Activated naive CD8-positive, alpha-beta T cell treated with anti-CD3 and anti-CD28 coated beads, Interleukin-2, amount 50 U/mL, for 24 hours (primary cell): Measurements from ENCODE around the gene ZBTB7C.

Experiments
- ATAC-seq: fragments of 150-1000 bp; cut with Tn5 transposase; one replicate; pipeline ENCODE4 v1.10.0; 2021
- DNase-seq: peaks from one replicate; pipeline ENCODE4 v3.0.0; 2021
- H3K27ac Mint-ChIP-seq: one replicate; pipeline ENCODE4 v1.8.0; 2021; ENCODE audit warnings: mild to moderate bottlenecking, mixed read lengths
- H3K27me3 Mint-ChIP-seq: one replicate; pipeline ENCODE4 v1.8.0; 2021; ENCODE audit warnings: mixed read lengths
- H3K36me3 Mint-ChIP-seq: one replicate; pipeline ENCODE4 v1.8.0; 2021; ENCODE audit warnings: low read depth, mixed read lengths
- H3K4me1 Mint-ChIP-seq: one replicate; pipeline ENCODE4 v1.8.0; 2021; ENCODE audit warnings: mixed read lengths
- H3K4me3 Mint-ChIP-seq: one replicate; pipeline ENCODE4 v1.8.0; 2021; ENCODE audit warnings: mild to moderate bottlenecking, moderate library complexity, mixed read lengths
- H3K9me3 Mint-ChIP-seq: one replicate; pipeline ENCODE4 v1.8.0; 2021; ENCODE audit warnings: mixed read lengths

The ZBTB7C gene

DNA sequence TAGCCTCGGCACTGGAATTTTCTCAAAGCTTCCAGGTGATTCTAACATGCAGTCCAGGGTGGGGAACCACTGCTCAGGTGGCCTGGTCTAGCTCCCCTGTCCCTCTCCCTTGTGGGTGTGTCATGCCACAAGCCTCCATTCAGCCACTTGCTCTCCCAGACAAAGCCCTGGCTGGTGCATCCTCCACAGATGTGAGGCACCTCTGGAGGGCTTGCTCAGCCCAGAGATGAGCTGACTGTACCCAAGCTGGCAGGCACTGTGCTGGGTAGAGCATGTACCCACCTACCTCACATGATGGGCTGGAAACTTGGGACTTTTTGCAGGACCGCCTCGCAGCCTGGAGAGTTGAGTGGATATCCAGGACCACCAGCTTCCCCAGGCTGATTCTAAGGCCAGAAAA is 88.1 kb downstream of the ZBTB7C start:
- no peaks in the 10 kb centered on the region for H3K4me1 Mint-ChIP-seq
- H3K27ac Mint-ChIP-seq, result no peak overlapping the region
- no peaks in the 10 kb centered on the region for H3K9me3 Mint-ChIP-seq
- H3K4me3 Mint-ChIP-seq, result no peak overlapping the region
- ATAC-seq, result no peak
- DNase-seq, result no peak
- no peaks in the 10 kb centered on the region for H3K36me3 Mint-ChIP-seq
- peaks cover 3% of the 10 kb centered on the region for H3K27me3 Mint-ChIP-seq

DNA sequence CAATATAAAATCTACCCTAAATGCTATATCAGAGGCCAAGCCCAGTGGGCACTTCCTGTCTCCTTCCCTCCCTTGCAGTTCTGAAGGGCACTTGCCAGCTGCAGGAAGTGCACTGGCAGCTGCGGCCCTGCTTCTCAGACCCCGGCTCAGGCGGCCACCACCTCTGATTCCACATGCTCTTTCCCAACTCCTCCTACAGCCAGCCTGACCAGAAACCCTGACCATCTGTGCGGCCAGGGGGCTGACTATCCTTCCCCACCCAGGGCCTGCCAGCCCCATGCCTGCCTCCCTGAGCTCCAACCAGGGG is 88.6 kb downstream of the ZBTB7C start:
- Mint-ChIP-seq H3K4me3 (no peak overlapping the region), H3K27me3 (peaks cover 3% of the 10 kb centered on the region), H3K27ac (no peak overlapping the region), H3K4me1 (no peaks in the 10 kb centered on the region), H3K36me3 (no peaks in the 10 kb centered on the region), H3K9me3 (no peaks in the 10 kb centered on the region)
- DNase-seq (no peak), ATAC-seq (no peak)

DNA sequence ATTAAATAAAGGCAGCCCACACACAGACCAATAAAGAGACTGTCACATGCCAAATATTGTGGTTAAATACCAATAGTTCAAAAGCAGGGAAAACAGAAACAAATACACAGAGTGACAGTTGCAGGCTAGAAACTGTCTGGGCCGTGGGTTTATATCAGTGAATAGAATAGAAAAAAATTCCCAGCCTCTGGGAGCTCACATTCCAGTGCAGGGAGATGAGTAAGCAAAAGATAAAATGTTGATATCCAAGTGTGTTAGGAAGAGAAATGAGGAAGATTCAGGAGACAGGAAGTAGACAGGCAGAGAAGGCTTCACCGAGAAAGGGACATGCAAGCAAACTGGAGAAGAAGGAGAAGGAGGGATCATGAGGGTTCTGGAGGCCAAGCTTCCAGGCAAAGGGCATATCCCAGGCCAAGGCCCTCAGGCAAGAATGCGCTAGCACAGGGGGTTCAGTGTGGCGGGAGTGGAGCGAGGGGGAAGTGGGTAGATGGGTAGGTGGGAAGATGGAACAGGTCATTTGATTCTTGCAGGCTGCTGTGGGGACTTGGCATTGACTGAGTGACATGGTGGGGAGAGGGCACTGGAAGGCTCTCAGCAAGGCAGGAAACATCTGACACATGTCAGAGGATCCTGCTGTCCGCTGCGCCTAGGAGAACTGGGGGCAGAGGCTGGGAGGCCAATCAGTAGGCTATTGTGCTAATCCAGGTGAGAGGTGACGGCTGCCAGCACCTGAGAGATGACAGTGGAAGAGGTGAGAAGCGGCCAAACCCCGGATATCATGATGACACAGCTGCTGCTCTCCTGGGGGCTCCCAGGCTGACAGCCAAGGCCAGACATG is 89.2 kb downstream of the ZBTB7C start:
- ATAC-seq (no peak), DNase-seq (no peak)
- peaks cover 3% of the 10 kb centered on the region for H3K27me3 Mint-ChIP-seq
- no peak overlapping the region for H3K4me3 Mint-ChIP-seq
- no peaks in the 10 kb centered on the region for H3K4me1 Mint-ChIP-seq
- H3K27ac Mint-ChIP-seq, result no peak overlapping the region
- no peaks in the 10 kb centered on the region for H3K9me3 Mint-ChIP-seq
- no peaks in the 10 kb centered on the region for H3K36me3 Mint-ChIP-seq

DNA sequence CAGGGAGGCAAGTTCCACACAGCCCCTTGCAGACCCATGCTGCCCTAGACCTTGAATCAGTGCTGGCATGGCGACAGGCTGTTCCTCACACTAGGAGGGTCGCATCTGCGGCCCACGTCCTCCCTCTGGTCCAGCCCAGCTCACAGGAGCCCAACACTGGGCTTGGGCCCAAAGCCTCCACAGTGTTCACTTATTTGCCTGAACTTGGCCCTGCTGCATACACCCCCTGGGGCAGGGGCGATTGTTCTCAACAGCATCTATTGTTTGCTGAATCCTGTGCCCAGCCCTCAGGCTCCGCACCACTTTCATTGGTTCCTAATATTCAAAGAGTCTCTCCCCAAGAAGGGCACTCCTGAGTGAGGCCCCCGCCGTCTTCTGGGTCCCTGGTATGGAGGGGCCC is 90.7 kb downstream of the ZBTB7C start:
- Mint-ChIP-seq H3K9me3 (no peaks in the 10 kb centered on the region), H3K36me3 (no peaks in the 10 kb centered on the region), H3K4me3 (no peak overlapping the region), H3K27me3 (no peaks in the 10 kb centered on the region), H3K4me1 (no peaks in the 10 kb centered on the region), H3K27ac (no peak overlapping the region)
- DNase-seq (no peak), ATAC-seq (no peak)

DNA sequence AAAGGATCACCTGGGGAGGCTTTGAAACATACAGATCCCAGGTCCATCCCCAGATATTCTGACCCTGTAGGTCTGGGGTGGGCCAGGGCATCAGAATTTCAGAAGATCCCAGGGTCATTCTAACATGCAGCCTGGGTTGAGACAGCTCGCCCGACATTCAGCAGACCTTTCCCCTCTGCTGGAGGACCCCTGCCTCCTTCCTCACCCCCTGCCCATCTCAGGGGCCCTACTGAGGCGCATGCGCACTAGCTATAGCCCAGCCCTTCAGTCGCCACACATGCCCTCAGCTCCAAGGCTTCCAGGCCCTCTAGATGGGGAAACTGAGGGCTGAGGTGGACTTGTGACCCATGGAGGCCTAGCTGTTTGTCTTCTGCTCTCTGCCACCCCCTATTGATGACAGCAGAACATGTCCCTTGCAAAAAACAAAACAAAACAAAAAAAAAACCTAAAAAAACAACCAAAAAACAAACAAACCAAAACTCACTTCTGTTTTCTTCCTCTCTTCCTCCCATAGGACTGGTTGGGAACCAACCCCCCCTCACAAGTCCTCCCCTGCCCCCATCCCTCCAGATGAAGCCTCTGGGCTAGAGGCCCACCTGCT is 91.3 kb downstream of the ZBTB7C start:
- Mint-ChIP-seq H3K4me3 (no peak overlapping the region), H3K27me3 (no peaks in the 10 kb centered on the region)
- no peak for ATAC-seq

DNA sequence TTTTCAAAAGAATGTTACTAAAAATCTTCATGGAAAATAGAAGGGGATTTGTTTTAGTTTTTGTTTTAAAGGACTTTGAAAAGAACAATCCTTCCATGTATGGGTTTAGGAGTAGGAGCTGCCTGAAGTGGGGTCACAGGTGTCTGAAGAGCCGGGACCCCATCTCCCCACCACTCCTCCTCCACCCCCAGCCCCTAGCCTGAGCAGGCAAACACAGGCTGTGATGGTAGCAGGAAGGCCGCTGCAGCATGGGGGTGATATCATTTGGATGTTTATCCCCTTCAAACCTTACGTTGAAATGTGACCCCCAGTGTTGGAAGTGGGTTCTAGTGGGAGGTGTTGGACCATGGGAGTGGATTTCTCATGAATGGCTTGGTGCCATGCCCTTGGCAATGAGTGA is 93.0 kb downstream of the ZBTB7C start:
- Mint-ChIP-seq H3K27me3 (peaks cover 2% of the 10 kb centered on the region), H3K4me3 (no peak overlapping the region), H3K36me3 (no peaks in the 10 kb centered on the region), H3K9me3 (no peaks in the 10 kb centered on the region), H3K27ac (no peak overlapping the region), H3K4me1 (no peaks in the 10 kb centered on the region)
- ATAC-seq (no peak), DNase-seq (no peak)

More for the DNA sequence above, 91.3 kb downstream of the ZBTB7C start:
- Mint-ChIP-seq H3K36me3 (no peaks in the 10 kb centered on the region), H3K9me3 (no peaks in the 10 kb centered on the region), H3K4me1 (no peaks in the 10 kb centered on the region), H3K27ac (no peak overlapping the region)
- no peak for DNase-seq

DNA sequence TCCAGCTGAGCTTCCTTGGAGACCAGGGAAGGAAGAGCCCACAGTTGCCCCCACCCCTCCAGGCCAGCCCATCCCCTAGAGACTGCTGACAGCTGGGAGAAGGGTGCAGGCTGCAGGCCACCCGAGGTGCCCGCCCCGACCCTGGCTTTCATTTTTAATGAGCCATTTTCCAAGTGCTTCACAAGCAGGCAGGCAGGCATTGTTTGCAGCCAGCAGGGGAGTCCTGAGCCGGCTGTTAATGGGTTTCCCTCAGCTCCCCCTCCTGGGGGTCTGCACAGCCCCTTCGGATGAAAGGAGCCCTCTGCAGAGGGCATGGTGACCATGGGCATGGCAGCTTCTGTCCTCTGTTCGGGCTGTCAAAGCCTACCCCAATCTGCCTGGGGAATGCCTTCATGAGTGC is 94.5 kb downstream of the ZBTB7C start:
- ATAC-seq (no peak), DNase-seq (no peak)
- H3K9me3 Mint-ChIP-seq, result no peaks in the 10 kb centered on the region
- peaks cover 4% of the 10 kb centered on the region for H3K27me3 Mint-ChIP-seq
- no peaks in the 10 kb centered on the region for H3K4me1 Mint-ChIP-seq
- no peak overlapping the region for H3K4me3 Mint-ChIP-seq
- H3K36me3 Mint-ChIP-seq, result no peaks in the 10 kb centered on the region
- H3K27ac Mint-ChIP-seq, result no peak overlapping the region

DNA sequence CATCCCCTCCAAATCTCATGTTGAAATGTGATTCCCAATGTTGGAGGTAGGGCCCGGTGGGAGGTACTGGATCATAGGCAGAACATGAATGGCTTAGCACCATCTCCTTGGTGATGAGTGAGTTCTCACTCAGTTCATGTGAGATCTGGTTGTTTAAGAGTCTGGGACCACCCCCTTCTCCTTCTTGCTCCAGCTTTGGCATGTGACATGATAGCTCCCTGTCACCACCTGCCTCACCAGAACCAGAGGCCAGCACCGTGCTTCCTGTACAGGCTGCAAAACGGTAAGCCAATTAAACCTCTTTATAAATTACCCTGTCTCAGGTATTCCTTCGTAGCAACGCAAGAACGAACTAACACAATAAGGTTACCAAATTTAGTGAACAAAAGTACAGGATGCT is 95.4 kb downstream of the ZBTB7C start:
- Mint-ChIP-seq H3K4me3 (no peak overlapping the region), H3K9me3 (no peaks in the 10 kb centered on the region), H3K4me1 (no peaks in the 10 kb centered on the region), H3K27ac (no peak overlapping the region), H3K27me3 (peaks cover 4% of the 10 kb centered on the region), H3K36me3 (no peaks in the 10 kb centered on the region)
- DNase-seq, result no peak
- ATAC-seq, result no peak

DNA sequence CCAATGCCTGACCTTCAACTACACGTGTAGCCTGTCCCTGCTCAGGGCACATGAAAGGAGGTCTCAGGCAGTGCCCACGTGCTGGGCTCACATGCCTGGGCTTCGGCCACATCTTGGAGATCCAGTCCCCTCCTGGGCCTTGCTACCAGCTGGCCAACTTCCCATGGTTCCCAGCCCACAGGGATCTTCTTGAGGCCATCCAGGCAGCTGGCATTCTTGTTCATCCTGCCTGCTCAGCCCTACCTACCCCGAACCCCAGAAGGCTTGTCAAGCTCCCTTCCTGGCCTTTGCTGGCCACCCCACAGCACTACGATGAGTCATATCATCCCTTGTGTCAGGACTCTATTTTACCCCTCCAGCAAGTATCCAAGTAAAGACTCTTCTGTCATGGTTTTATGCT is 97.1 kb downstream of the ZBTB7C start:
- no peak overlapping the region for H3K4me3 Mint-ChIP-seq
- H3K4me1 Mint-ChIP-seq, result no peaks in the 10 kb centered on the region
- no peak overlapping the region for H3K27ac Mint-ChIP-seq
- H3K27me3 Mint-ChIP-seq, result peaks cover 4% of the 10 kb centered on the region
- no peak for ATAC-seq
- no peaks in the 10 kb centered on the region for H3K36me3 Mint-ChIP-seq
- DNase-seq, result no peak
- no peaks in the 10 kb centered on the region for H3K9me3 Mint-ChIP-seq

DNA sequence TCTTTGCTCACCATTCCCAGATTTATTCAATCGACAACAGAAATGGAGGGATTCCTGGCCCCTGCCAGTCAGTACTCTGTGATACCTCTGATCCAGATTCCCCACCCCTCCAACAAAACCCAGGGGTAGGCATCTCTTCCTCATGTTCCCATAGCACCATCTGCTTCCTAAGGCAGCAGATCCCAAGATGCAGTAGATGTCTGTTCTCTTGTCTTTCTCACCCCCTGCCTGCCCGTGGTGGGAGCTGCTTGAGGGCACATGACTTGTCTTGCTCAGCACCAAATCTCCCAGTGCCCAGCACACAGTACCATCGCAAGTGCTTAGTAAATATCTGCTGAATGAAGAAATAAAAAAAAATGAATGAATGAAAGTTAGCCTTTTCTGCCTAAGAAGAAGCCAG is 98.2 kb downstream of the ZBTB7C start:
- Mint-ChIP-seq H3K4me3 (no peak overlapping the region), H3K4me1 (no peaks in the 10 kb centered on the region)

DNA sequence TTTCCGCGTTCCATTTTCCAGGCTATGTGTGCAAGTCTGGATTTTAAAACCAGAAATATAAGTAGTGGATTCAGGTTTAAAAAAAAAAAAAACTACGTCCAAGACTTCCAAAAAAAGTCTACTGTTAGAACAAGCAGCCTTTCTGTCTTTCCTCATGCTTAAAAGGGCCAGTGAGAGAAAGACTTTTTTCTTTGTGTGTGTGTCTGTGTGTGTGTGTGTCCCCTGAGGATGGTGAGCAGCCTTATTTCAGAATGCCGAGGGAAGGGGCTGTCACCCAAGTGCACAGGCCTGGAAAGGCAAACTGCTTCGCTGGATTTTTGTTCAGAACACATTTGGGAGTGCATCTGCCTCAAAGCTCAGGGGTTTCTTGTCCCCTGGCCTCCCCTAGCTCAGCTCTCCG is 98.8 kb downstream of the ZBTB7C start:
- no peak for ATAC-seq
- DNase-seq, result no peak
- Mint-ChIP-seq H3K4me1 (no peaks in the 10 kb centered on the region), H3K36me3 (no peaks in the 10 kb centered on the region), H3K4me3 (no peak overlapping the region), H3K27ac (no peak overlapping the region), H3K27me3 (peaks cover 4% of the 10 kb centered on the region), H3K9me3 (no peaks in the 10 kb centered on the region)

More for the DNA sequence above, 98.2 kb downstream of the ZBTB7C start:
- H3K27me3 Mint-ChIP-seq, result peaks cover 4% of the 10 kb centered on the region
- ATAC-seq (no peak), DNase-seq (no peak)
- H3K36me3 Mint-ChIP-seq, result no peaks in the 10 kb centered on the region
- H3K9me3 Mint-ChIP-seq, result no peaks in the 10 kb centered on the region
- H3K27ac Mint-ChIP-seq, result no peak overlapping the region

DNA sequence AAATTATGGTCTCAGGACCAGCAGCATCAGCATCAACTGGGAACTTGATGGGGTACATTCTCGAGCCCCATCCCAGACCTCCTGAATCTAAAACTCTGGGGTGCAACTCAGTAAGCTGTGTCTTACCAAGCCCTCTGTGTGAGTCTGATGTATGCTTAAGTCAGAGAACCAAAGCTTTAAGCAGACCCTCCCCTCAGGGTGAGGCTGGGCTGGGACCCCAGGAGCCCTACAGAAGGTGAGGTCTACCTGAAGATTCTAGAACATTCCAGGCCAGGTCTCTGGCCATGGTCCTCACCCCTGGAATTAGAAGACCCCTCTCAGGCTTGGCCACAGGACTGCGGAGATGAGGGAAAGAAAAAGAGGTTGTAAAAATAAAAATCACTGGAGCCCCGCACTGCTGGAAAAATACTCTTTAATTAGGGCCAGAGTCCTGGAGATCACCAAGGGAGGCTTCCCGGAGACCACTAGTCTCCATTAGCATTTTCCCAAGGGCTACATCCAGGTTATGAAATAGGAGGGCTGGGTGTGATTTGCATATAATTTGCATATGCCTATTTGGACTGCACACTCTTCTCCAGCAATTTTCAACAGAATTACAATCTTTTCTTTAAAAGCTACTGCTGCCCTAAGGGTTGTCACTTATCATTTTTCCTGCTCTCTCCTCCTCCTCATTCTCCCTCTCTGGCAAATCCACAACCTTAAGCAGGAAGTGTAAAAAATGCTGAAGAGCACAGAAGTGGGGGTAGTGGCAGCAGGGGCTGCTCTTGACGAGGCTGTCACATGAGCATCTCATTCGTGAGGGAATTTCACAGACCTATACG is 100.2 kb downstream of the ZBTB7C start:
- Mint-ChIP-seq H3K36me3 (no peaks in the 10 kb centered on the region), H3K4me1 (no peaks in the 10 kb centered on the region), H3K27me3 (peaks cover 4% of the 10 kb centered on the region), H3K9me3 (no peaks in the 10 kb centered on the region), H3K27ac (no peak overlapping the region), H3K4me3 (no peak overlapping the region)
- ATAC-seq (no peak), DNase-seq (no peak)

DNA sequence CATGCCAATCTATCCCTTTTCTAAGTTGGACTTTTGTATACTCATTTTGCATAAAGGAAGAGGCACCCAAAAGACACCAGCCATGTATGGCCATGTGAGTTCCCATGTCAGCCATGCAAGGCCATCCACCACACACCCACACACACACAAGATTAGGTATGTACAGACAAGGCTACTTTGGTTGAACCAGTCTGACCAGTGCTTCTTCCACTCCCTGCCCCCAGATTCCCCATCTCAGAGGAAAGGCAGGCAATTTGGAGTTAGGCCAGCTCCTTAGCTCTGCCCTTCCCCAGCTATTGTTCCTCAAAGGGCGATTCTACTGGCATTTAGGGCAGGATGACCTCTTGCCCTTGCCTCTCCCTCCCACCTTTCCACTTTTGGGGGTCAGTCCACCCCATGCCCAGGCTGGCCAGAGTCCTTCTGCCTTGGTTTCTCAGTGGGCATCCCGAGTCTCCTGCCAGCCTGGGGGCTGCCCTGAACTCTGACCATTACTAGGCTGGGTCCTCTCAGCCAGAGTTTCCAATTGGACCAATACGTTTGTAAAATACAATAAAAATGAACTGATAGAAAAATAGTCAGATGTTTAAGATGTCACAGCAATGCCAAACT is 101.1 kb downstream of the ZBTB7C start:
- DNase-seq, result no peak
- Mint-ChIP-seq H3K27ac (no peak overlapping the region), H3K36me3 (no peaks in the 10 kb centered on the region), H3K4me3 (no peak overlapping the region), H3K27me3 (peaks cover 4% of the 10 kb centered on the region), H3K9me3 (no peaks in the 10 kb centered on the region), H3K4me1 (no peaks in the 10 kb centered on the region)
- ATAC-seq, result no peak

DNA sequence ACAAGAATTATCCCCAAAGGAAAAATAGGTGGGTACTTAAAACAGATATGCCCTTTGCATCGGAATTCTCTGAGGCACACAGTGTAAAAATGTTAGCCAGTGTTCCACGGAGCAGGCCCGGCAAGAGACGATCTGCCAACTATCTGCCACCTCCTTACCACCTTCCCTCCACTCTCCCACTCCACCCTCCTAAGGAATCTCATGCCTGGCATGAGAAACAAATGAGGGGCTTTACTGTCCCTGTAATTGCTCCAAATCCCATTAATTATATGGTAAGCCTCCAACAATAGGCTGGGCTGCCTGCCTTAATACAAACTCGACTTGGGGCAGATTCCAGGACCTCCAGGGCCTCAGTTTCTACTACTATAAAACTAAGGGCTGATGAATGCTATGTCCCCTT is 102.3 kb downstream of the ZBTB7C start:
- no peak overlapping the region for H3K4me3 Mint-ChIP-seq
- no peak for ATAC-seq
- no peak for DNase-seq
- H3K36me3 Mint-ChIP-seq, result no peaks in the 10 kb centered on the region
- H3K9me3 Mint-ChIP-seq, result no peaks in the 10 kb centered on the region
- H3K4me1 Mint-ChIP-seq, result no peaks in the 10 kb centered on the region
- no peak overlapping the region for H3K27ac Mint-ChIP-seq
- H3K27me3 Mint-ChIP-seq, result peaks cover 2% of the 10 kb centered on the region
